GM19023 (cell line): ENCODE results near the gene LCTL.

Source experiments
- ATAC-seq: cut with Tn5 transposase; IDR thresholded peaks from one replicate; pipeline ENCODE4 v1.9.1; 2021; ENCODE audit warnings: mild to moderate bottlenecking, moderate library complexity; ENCODE audit not compliant: unreplicated experiment

The LCTL gene

DNA sequence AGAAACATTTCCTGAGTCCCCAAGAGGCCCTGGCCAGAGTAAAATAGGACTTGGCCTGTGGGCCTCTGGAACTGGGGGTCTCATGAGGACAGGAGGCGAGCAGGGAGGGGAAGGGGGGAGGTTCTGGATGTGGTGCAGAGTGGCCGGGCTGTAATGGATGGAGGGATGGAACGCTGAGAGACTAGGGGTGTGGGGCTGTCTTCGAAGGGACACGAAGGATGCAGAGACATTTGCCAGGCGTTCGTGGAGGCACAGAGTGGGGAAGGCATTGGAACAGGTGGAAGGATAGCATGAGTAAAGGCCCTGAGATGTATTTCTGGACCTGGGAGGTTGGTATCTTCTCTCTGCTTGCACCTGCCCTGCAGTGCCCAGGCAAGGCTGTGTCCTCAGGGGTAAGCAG, 2.1 kb upstream of the LCTL start:
- no peak for ATAC-seq

GRCh38 chr15:66566963-66567531, 1.2 kb upstream of the LCTL start:
- no peak for ATAC-seq

DNA sequence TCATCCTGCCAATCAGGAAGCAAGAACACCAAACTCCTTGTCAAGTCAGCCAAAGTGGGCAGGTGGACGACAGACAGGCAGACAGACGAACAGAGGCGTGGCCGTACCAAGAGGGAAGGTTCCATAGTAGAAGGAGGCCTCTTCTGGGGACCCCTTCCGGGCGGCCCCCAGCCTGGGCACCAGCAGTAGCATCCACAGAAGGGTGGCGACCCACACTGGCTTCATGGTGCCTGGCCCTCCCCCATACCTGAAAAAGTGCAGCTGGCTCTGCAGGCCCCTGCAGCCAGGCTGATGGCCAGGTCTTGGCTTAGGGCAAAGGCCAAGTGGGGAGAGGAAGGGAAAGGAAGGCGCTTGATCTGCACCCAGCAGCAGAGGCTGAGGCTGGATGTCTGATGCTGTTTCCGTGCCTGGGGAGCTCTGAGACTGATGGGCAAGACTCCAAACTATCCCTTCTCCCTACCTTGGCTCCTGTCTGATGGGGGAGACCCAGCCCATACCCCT, 607 bp downstream of the LCTL start:
- ATAC-seq, result no peak

GRCh38 chr15:66564136-66565041, 1.4 kb downstream of the LCTL start:
- ATAC-seq, result no peak

DNA sequence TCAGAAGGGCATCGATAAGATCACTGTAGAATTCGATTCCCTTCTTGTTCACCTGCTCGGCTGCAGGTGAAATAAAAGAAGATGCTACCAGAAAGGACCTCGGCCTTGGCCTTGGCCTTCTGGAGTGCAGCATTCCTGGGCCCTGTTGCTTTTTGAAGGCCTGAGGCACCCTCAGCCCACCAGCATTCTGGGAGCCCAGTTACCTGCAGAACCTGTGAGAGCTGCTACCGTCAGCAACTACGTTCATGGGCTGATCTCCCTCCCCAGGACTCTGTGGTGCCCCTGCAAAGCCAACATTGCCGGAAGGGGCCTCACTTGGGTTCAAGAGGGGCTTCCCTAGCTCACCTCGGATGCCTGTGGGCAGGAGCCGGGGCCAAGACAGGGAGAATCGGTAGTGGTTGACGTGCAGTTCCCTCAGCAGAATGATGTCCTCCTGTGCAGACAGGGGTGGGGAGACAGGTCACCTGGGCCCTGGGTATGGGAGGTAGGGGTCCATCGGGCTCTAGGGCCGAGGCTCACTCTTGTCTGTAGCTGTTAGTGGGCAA, 2.2 kb downstream of the LCTL start:
- ATAC-seq, result no peak

GRCh38 chr15:66563126-66563525, 2.7 kb downstream of the LCTL start:
- no peak for ATAC-seq

DNA sequence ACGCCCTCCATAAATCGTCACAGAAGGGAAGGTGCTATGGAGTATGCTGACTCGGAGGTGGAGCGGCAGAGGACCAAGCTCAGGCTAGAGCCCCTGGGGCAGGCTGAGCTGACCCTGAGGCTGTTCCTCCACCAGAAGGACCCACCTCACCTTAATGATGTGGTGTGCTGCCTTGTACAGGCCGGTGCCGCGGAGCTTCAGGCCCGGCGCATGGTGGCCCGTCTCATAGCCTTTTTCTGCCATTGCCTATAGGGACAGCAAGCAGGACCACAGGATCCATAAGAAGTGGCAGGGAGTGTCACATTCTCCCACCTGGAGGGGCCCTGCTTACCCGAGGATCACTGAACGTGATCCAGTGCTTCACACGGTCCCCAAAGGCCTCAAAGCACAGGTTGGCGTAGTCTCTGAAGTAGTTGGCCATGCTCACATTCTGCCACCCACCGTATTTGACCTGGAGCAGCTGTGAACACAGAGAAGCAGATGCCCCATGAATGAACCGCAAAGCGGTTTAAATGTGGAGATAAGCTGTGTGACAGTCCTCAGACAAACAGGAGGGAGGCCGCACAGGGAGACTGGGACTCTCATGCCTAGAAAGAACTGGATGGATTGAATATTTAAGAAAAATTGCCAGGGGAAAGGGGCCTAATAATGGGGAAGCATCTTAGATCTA, 4.8 kb downstream of the LCTL start:
- no peak for ATAC-seq

GRCh38 chr15:66558271-66558670, 7.5 kb downstream of the LCTL start:
- ATAC-seq, result no peak

- no peak for ATAC-seq
Observed at GRCh38 chr15:66555685-66556084, 10.1 kb downstream of the LCTL start.

GRCh38 chr15:66545255-66545654, 20.5 kb downstream of the LCTL start:
- ATAC-seq, result no peak

DNA sequence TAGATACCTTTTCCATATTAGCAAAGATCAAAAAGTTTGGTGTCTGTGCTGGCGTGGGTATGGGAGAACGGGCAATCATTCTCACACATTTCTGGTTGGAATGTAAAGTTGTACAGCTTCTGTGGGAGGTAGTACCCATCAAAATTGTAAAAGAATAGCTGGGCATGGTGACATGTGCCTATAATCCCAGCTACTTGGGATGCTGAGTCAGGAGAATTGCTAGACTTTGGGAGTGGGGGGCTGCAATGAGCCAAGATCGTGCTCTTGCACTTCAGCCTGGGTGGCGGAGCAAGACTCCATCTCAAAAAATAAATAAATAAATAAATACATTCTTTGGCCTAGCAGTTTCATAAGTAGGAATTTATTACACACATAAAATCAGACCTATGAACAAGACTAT, 22.9 kb downstream of the LCTL start:
- ATAC-seq, result no peak

DNA sequence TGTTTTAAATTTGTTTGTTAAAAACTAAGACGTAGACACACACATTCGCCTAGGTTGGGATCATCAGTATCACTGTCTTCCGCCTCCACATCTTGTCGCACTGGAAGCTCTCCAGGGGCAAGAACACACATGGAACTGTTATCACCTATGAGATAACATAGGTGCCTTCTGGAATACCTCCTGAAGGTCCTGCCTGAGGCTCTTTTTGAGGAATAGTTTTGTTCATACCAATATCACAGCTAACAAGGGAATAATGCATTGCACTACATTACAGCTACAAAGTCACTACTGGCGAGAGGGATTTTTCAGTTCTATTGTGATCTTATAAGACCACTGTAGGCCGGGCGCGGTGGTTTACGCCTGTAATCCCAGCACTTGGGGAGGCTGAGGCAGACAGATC, 30.7 kb downstream of the LCTL start:
- no peak for ATAC-seq

GRCh38 chr15:66524838-66525237, 41.0 kb downstream of the LCTL start:
- ATAC-seq, result no peak

DNA sequence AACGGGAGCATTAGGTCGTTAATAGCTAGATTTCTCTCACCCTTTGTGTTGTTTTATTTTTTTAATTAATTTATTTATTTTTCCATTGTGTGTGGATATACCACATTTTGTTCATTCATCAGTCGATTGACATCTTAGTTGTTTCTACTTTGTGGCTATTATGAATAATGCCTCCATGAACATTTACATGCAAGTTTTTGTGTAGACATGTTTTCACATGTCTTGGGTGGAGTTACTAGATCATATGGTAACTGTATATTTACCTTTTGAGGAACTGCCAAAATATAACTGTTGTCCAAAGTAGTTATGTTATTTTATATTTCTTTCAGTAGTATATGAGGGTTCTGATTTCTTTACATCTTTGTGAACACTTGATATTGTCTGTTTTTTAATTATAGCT, 41.9 kb downstream of the LCTL start:
- no peak for ATAC-seq

DNA sequence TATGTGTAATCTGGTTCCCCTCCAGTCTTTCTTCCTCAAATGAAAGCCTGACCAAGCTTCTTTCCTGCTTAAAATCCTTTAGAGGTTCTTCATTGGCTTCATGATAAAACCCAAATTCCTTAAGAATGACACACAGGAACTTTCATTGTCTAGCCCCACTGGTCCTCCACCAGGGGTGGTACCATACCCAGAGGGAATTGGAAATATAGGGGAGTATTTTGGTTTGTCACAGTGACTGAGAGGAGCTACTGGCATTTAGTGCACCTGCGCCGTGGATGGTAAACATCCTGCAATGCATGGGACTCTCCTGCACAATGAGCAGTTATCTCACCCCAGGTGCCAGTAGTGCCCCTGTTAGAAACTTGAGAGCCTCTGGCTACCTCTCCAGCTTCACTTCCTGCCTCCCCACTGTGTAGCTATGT, 49.9 kb downstream of the LCTL start:
- no peak for ATAC-seq

DNA sequence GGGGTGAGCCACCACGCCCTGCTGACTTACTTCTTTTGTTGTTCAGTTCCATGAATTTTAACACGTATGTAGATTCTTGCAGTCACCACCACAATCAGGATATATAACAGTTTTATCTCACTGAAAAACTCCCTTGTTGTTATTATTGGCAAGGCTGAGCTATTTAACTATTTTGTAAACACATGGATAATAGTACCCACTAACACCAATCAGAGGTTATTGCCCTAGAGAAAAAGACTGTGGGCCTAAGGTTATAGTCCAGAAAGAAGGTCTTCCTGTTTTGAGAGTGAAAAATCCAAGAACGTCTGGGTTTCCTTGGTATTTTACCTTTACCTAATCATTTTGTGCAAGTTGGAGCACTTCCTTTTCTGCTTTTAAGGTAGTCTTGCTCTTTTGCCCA, 51.2 kb downstream of the LCTL start:
- ATAC-seq, result no peak

GRCh38 chr15:66508293-66508883, 57.4 kb downstream of the LCTL start:
- no peak for ATAC-seq

DNA sequence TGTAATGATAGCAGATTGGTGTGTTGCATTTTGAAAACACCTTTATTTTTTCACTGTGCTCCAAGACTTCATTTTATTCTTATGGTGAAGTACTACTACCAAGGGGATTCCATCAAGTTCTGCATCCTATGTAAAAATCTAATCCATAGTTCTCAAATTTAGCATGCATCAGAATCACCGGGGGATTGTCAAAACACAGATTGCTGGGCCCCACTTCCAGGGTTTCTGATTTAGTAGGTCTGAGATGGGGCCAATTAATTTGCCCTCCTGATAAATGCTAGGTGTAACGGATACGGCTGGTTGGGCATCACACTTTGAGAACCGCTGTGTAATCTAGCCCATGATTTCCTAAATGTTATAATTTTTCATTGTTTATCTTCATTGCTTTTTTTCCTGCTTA, 60.0 kb downstream of the LCTL start:
- no peak for ATAC-seq

DNA sequence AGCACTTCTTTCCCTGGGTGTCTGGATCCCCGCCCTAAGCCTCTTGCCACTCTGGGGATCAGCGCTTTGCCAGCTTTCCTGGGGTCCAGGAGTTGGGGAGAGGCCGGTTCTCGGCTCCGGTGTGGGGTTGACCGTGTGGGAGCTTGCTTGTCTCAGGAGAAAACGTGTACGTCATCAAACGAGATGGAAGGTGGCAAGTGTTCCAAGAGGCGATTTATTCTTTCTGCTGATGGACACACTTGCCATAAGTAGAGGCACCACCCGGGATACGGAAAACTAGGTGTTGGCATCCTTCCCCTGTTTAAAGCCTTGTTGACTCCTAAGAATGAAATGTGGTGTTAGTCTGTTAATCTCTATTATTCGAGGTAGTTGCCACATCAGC, 60.4 kb downstream of the LCTL start:
- ATAC-seq, result peak; percentile 19

DNA sequence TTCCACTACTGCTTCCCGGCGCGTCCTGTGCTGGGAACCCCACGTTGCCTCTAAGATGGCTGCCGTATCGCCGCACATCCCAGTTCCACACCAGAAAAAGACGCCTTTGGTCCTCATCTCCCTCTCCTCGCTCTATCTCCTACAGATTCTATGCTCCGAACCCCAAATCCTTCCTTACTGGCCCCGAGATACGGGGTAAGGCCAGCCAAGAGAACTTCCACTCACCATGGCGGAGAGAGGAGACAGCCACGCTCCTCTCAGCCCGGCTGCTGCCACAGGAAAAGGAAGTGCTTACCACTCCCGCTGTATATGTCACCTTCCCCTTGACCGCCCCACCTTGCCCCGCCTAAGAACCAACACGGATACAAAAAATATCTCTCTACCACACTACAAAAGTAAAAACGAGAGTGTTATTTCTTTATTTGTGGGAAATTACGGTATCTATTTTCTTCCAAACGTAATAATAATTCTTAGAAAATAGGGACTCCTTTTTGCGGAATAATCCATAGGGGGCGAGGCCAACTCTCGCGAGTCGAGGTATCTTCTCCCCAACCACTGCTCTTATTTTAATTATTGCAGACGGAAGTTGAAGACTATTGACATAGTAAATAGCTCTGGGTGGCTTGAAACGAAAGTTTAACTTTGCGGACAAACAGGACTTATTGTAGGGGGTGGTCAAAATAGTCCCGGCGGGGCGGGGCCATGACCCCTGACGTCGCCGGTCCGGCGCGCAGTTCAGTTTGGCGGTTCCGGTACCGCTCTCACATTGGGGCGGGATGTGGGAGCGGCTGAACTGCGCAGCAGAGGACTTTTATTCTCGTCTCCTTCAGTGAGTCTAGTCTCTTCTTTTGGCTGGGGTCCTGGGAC, 61.0 kb downstream of the LCTL start, which contains the start of the genes RPL4 and ZWILCH:
TSS of gene RPL4 (minus strand) at position 293 of the 867 bp plus-strand sequence. CDS start at position 228, 65 bp downstream.
TSS of gene ZWILCH (plus strand) at position 764 of the 867 bp plus-strand sequence. CDS start at position 777, 13 bp downstream.
- peak; percentile 76 for ATAC-seq
